ENCODE measurements around the gene PRR35.

The PRR35 gene

GRCh38 chr16:565419-566330 is 5.5 kb downstream of the PRR35 start:
- no peak for DNase-seq
- ATAC-seq: no peak

- DNase-seq: peak; percentile 58
- peak; percentile 38 for ATAC-seq
Measured at GRCh38 chr16:566475-567372, 6.5 kb downstream of the PRR35 start, which contains the start of gene NHLRC4. NHLRC4 (plus strand) TSS chr16:567005; CDS start chr16:568048, 1,043 bp downstream.

GRCh38 chr16:567373-568256 is 7.4 kb downstream of the PRR35 start:
- DNase-seq (no peak), ATAC-seq (no peak)

- DNase-seq (no peak), ATAC-seq (no peak)
Measured at GRCh38 chr16:568401-569258, 8.4 kb downstream of the PRR35 start.

- DNase-seq: peak; percentile 78
- ATAC-seq: peak; percentile 78
Measured at GRCh38 chr16:569445-570254, 9.5 kb downstream of the PRR35 start, which contains the start of gene PIGQ. PIGQ (plus strand) TSS chr16:569968; CDS start chr16:574075, 4,107 bp downstream.

- no peak for ATAC-seq
- DNase-seq: no peak
Measured at GRCh38 chr16:572865-573650, 12.9 kb downstream of the PRR35 start.

GRCh38 chr16:574021-574760 is 14.0 kb downstream of the PRR35 start:
- DNase-seq (no peak), ATAC-seq (no peak)

- ATAC-seq: no peak
- no peak for DNase-seq
Measured at GRCh38 chr16:575354-576196, 15.4 kb downstream of the PRR35 start.

GRCh38 chr16:576197-576822 is 16.1 kb downstream of the PRR35 start:
- ATAC-seq: no peak
- no peak for DNase-seq

- ATAC-seq (no peak), DNase-seq (no peak)
Measured at GRCh38 chr16:576823-577201, 16.6 kb downstream of the PRR35 start.

- ATAC-seq: no peak
- DNase-seq: no peak
Measured at GRCh38 chr16:577796-578195, 17.6 kb downstream of the PRR35 start.

- no peak for ATAC-seq
- no peak for DNase-seq
Measured at GRCh38 chr16:578232-578869, 18.2 kb downstream of the PRR35 start.

- DNase-seq: peak; percentile 81
- ATAC-seq: peak; percentile 85
Measured at GRCh38 chr16:578870-579405, 18.7 kb downstream of the PRR35 start.

- ATAC-seq (no peak), DNase-seq (no peak)
Measured at GRCh38 chr16:580141-580945, 20.1 kb downstream of the PRR35 start.

GRCh38 chr16:580946-581498 is 20.8 kb downstream of the PRR35 start:
- no peak for ATAC-seq
- DNase-seq: no peak
